GM12801 (cell line): ENCODE results near the gene OLFM1.

ENCODE experiments used
- CTCF ChIP-seq: IDR thresholded peaks from one replicate; pipeline ENCODE4 v1.5.1; 2011; ENCODE audit warnings: control low read depth; ENCODE audit not compliant: insufficient read length; ENCODE audit errors: extremely low read depth

Gene OLFM1

GRCh38 chr9:135075234-135076142 lies 12.0 kb upstream of the OLFM1 start:
- no peak for TF ChIP-seq CTCF

GRCh38 chr9:135076143-135076875 lies 11.2 kb upstream of the OLFM1 start:
- TF ChIP-seq CTCF, result no peak

- TF ChIP-seq CTCF, result no peak
These were observed 10.5 kb upstream of the OLFM1 start for GRCh38 chr9:135076876-135077430.

- TF ChIP-seq CTCF, result no peak
These were observed 9.8 kb upstream of the OLFM1 start for GRCh38 chr9:135077497-135078200.

GRCh38 chr9:135078361-135078821 lies 9.1 kb upstream of the OLFM1 start:
- no peak for TF ChIP-seq CTCF

- TF ChIP-seq CTCF, result no peak
These were observed 8.4 kb upstream of the OLFM1 start for GRCh38 chr9:135079018-135079417.

GRCh38 chr9:135079676-135080075 lies 7.8 kb upstream of the OLFM1 start:
- no peak for TF ChIP-seq CTCF
